ES-I3 (cell line): Measurements from ENCODE around the gene RASA4.
"Not testable (repeated sequence)": the region's sequence is repeated elsewhere in the genome, so short reads cannot be mapped to it uniquely, and the experiment has no call there.

Source experiments
- H3K36me3 ChIP-seq: 2 replicates; pipeline ENCODE4 v1.6.1; 2013; ENCODE audit warnings: mild to moderate bottlenecking, low read length, control low read depth, moderate library complexity; ENCODE audit not compliant: insufficient read depth
- H3K4me1 ChIP-seq: 2 replicates; pipeline ENCODE4 v1.6.1; 2013; ENCODE audit warnings: mild to moderate bottlenecking, control low read depth, low read length; ENCODE audit not compliant: insufficient read depth
- H3K9ac ChIP-seq: 2 replicates; pipeline ENCODE4 v1.6.1; 2013; ENCODE audit warnings: low read depth, mild to moderate bottlenecking, low read length, moderate library complexity
- H3K9me3 ChIP-seq: 2 replicates; pipeline ENCODE4 v1.6.1; 2013; ENCODE audit warnings: mild to moderate bottlenecking, low read length, moderate library complexity; ENCODE audit not compliant: control insufficient read depth, insufficient read depth

The RASA4 gene

GRCh38 chr7:102540604-102541003 lies 76.0 kb downstream of the RASA4 start:
- not testable (repeated sequence) for H3K9me3 ChIP-seq, H3K4me1 ChIP-seq, H3K36me3 ChIP-seq, H3K9ac ChIP-seq

GRCh38 chr7:102535062-102535615 lies 81.4 kb downstream of the RASA4 start:
- H3K9ac ChIP-seq = not testable (repeated sequence)

GRCh38 chr7:102532127-102532526 lies 84.4 kb downstream of the RASA4 start:
- not testable (repeated sequence) for H3K4me1 ChIP-seq, H3K9ac ChIP-seq, H3K36me3 ChIP-seq, H3K9me3 ChIP-seq

More at GRCh38 chr7:102535062-102535615, 81.4 kb downstream of the RASA4 start:
- not testable (repeated sequence) for H3K4me1 ChIP-seq, H3K9me3 ChIP-seq, H3K36me3 ChIP-seq

GRCh38 chr7:102531583-102531982 lies 85.0 kb downstream of the RASA4 start:
- H3K4me1 ChIP-seq, H3K9ac ChIP-seq, H3K9me3 ChIP-seq, H3K36me3 ChIP-seq: not testable (repeated sequence)

GRCh38 chr7:102527822-102528793 lies 88.4 kb downstream of the RASA4 start:
- not testable (repeated sequence) for H3K9ac ChIP-seq, H3K9me3 ChIP-seq, H3K36me3 ChIP-seq, H3K4me1 ChIP-seq

- H3K9me3 ChIP-seq, H3K36me3 ChIP-seq, H3K9ac ChIP-seq, H3K4me1 ChIP-seq: not testable (repeated sequence)
These were observed 89.4 kb downstream of the RASA4 start for GRCh38 chr7:102527182-102527581.

- not testable (repeated sequence) for H3K9me3 ChIP-seq, H3K4me1 ChIP-seq, H3K9ac ChIP-seq, H3K36me3 ChIP-seq
These were observed 91.8 kb downstream of the RASA4 start for GRCh38 chr7:102524803-102525202.
